ENCODE measurements around the gene ZSCAN22.
"Not testable (repeated sequence)": the region's sequence is repeated elsewhere in the genome, so short reads cannot be mapped to it uniquely, and the experiment has no call there.

The ZSCAN22 gene

DNA sequence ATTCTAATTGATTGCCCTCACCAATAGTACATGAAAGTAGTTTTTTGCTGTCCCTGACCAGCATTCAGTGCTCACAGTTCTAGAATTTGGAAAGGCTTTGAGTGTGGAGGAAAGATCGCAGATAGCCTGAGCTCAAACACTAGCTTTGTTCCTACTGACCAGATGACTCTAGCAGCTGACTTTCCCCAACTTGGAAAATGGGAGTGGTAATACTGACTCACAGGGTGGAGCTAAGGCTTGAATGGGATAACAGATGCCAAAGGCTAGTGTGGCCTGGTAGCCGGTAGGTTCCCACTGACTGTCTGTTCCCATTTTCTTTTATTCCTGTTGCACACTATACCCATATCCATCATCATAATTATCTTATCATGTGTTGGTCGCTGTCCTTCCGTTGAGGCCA lies 3.7 kb downstream of the ZSCAN22 start:
- in situ Hi-C loops (cut with MboI; ENCODE audit: low sequenced_read_pairs): no loop called here
- no peak overlapping the region for H3K4me3 ChIP-seq
- H3K9me3 ChIP-seq: no peaks in the 10 kb centered on the region
- DNase-seq (ENCODE audit: low spot score in 2 of 2): no peak
- H3K36me3 ChIP-seq (replicated peaks): no peaks in the 10 kb centered on the region; the same call in none of the 2 replicates
- H3K27me3 ChIP-seq (ENCODE audit: low read depth): no peaks in the 10 kb centered on the region
- peaks cover 12% of the 10 kb centered on the region for H3K4me1 ChIP-seq

- Histone ChIP-seq H3K36me3 (replicated peaks) (no peaks in the 10 kb centered on the region), H3K27me3 (ENCODE audit: low read depth) (no peaks in the 10 kb centered on the region), H3K4me1 (peaks cover 6% of the 10 kb centered on the region; the same call in 1 of the 2 replicates), H3K4me3 (no peak overlapping the region), H3K9me3 (no peaks in the 10 kb centered on the region)
- in situ Hi-C loops (cut with MboI; ENCODE audit: low sequenced_read_pairs): no loop called here
- DNase-seq (ENCODE audit: low spot score in 2 of 2): no peak
Measured at GRCh38 chr19:58332697-58333096, 5.9 kb downstream of the ZSCAN22 start.

- in situ Hi-C loops (cut with MboI; ENCODE audit: low sequenced_read_pairs): no loop called here
Measured at GRCh38 chr19:58334691-58335249, 8.0 kb downstream of the ZSCAN22 start.

DNA sequence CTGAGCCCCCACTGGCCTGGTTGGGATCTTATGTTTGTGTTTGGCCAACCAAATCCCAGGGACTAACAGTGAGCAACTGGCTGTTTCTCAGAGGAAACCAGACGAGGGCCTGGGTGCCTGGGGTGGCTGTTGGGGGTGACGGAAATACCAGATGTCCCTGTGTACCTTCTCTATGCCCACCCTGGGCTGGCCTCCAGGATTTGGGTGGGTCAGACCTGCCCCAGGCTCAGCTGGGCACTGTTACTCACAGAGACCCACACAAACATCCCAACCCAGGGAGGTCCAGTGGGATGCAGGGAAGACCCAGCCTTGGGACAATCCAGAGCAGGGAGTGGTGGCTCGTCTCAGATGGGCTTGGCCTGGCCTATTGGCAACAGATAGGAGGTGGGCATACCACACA lies 8.8 kb downstream of the ZSCAN22 start:
- in situ Hi-C loops (cut with MboI; ENCODE audit: low sequenced_read_pairs): no loop called here
- H3K27me3 ChIP-seq (ENCODE audit: low read depth): no peaks in the 10 kb centered on the region
- no peaks in the 10 kb centered on the region for H3K4me1 ChIP-seq
- no peak overlapping the region for H3K4me3 ChIP-seq
- no peaks in the 10 kb centered on the region for H3K9me3 ChIP-seq
- no peak for DNase-seq (ENCODE audit: low spot score in 2 of 2)
- peaks cover 12% of the 10 kb centered on the region for H3K36me3 ChIP-seq (replicated peaks)

More at GRCh38 chr19:58334691-58335249, 8.0 kb downstream of the ZSCAN22 start:
- Histone ChIP-seq H3K4me3 (no peak overlapping the region), H3K4me1 (no peaks in the 10 kb centered on the region), H3K36me3 (replicated peaks) (peaks cover 12% of the 10 kb centered on the region), H3K27me3 (ENCODE audit: low read depth) (no peaks in the 10 kb centered on the region), H3K9me3 (no peaks in the 10 kb centered on the region)
- no peak for DNase-seq (ENCODE audit: low spot score in 2 of 2)

DNA sequence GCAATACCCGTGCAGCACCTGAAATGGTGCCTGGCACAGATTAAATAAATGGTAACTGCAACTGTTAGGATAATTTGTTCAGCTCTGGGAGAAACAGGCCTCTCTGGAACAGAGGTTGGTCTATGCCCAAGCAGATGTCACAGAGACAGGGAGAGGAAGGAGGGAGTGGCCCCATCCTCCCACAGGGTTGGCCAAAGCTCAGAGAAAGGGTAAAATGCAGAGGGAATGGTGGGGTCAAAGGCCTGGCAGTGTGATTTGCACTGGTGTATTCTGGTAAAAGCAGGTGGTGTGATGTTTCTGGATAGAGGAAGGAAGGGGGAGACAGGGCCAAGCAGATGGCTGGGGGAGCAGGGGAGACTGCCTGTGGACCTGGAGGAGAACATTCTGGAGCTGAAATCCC lies 9.4 kb downstream of the ZSCAN22 start:
- H3K36me3 ChIP-seq (replicated peaks): peaks cover 12% of the 10 kb centered on the region
- H3K9me3 ChIP-seq: no peaks in the 10 kb centered on the region
- no peak for DNase-seq (ENCODE audit: low spot score in 2 of 2)
- no peaks in the 10 kb centered on the region for H3K4me1 ChIP-seq
- H3K4me3 ChIP-seq: no peak overlapping the region
- in situ Hi-C loops (cut with MboI; ENCODE audit: low sequenced_read_pairs): no loop called here
- no peaks in the 10 kb centered on the region for H3K27me3 ChIP-seq (ENCODE audit: low read depth)

- Histone ChIP-seq H3K36me3 (replicated peaks) (peaks cover 12% of the 10 kb centered on the region), H3K4me1 (no peaks in the 10 kb centered on the region)
- DNase-seq (ENCODE audit: low spot score in 2 of 2): no peak
Measured at GRCh38 chr19:58336820-58337219, 10.0 kb downstream of the ZSCAN22 start.

DNA sequence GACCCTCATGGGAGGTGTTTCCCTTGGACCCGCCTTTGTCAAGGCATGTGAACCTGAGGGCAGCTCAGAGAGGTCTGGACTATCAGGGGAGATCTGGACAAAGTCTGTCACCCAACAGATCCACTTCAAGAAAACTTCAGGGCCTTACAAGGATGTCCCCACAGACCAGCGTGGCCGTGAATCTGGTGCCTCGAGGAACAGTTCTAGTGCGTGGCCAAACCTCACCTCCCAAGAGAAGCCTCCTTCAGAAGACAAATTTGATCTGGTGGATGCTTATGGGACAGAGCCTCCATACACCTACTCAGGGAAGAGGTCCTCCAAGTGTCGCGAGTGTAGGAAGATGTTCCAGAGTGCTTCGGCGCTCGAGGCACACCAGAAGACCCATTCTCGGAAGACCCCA lies 11.5 kb downstream of the ZSCAN22 start:
- no peak for DNase-seq (ENCODE audit: low spot score in 2 of 2)
- Histone ChIP-seq H3K36me3 (replicated peaks) (peaks cover 12% of the 10 kb centered on the region), H3K27me3 (ENCODE audit: low read depth) (no peaks in the 10 kb centered on the region), H3K9me3 (no peaks in the 10 kb centered on the region), H3K4me3 (no peak overlapping the region), H3K4me1 (no peaks in the 10 kb centered on the region)
- in situ Hi-C loops (cut with MboI; ENCODE audit: low sequenced_read_pairs): no loop called here

More at GRCh38 chr19:58336820-58337219, 10.0 kb downstream of the ZSCAN22 start:
- Histone ChIP-seq H3K27me3 (ENCODE audit: low read depth) (no peaks in the 10 kb centered on the region), H3K4me3 (no peak overlapping the region), H3K9me3 (no peaks in the 10 kb centered on the region)
- in situ Hi-C loops (cut with MboI; ENCODE audit: low sequenced_read_pairs): no loop called here

DNA sequence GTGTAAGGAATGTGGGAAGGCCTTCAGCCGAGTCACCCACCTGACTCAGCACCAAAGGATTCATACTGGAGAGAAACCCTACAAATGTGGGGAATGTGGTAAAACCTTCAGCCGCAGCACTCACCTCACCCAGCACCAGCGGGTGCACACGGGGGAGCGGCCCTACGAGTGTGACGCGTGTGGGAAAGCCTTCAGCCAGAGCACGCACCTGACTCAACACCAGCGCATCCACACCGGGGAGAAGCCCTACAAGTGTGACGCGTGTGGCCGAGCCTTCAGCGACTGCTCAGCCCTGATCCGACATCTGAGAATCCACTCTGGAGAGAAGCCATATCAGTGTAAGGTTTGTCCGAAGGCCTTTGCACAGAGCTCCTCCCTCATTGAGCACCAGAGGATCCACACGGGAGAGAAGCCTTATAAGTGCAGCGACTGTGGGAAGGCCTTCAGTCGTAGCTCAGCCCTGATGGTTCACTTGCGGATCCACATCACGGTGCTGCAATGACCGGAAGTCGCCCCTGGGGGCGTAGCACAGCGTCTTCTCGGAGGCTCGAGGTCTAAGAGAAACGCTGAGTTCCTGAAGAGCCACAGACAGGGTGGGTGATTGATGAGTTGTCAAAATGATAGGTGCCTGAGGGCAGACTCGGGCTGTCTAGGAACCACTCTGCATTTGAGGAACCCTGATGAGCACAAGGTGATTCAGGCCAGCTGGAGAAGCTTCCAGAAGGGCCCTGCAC lies 12.2 kb downstream of the ZSCAN22 start:
- in situ Hi-C loops (cut with MboI; ENCODE audit: low sequenced_read_pairs): no loop called here
- no peaks in the 10 kb centered on the region for H3K9me3 ChIP-seq
- H3K27me3 ChIP-seq (ENCODE audit: low read depth): no peaks in the 10 kb centered on the region
- no peaks in the 10 kb centered on the region for H3K4me1 ChIP-seq
- peaks cover 12% of the 10 kb centered on the region for H3K36me3 ChIP-seq (replicated peaks)
- DNase-seq (ENCODE audit: low spot score in 2 of 2): no peak
- H3K4me3 ChIP-seq: no peak overlapping the region

DNA sequence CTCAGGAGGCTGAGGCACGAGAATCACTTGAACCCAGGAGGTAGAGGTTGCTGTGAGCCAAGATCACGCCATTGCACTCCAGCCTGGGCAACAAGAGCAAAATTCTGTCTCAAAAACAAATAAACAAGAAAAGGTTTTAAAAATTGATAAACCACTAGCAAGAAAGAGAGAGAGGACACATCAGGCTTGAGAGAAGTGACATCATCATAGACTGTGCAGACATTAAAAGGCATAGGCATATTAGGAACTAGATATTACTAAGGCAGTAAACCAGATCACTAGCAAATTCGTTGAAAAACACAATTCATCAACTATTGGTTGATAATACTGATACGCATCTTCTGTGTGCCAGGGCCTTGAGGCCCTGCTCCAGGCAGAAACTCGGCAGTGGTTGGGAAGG lies 18.8 kb downstream of the ZSCAN22 start:
- Histone ChIP-seq H3K4me1 (peaks cover 4% of the 10 kb centered on the region; the same call in 1 of the 2 replicates), H3K36me3 (replicated peaks) (no peaks in the 10 kb centered on the region; the same call in 1 of the 2 replicates), H3K9me3 (no peaks in the 10 kb centered on the region), H3K4me3 (no peak overlapping the region), H3K27me3 (ENCODE audit: low read depth) (no peaks in the 10 kb centered on the region)
- in situ Hi-C loops (cut with MboI; ENCODE audit: low sequenced_read_pairs): no loop called here
- DNase-seq (ENCODE audit: low spot score in 2 of 2): no peak

- Histone ChIP-seq H3K4me3 (peak overlapping the region; percentile 78), H3K4me1 (peaks cover 4% of the 10 kb centered on the region; the same call in 1 of the 2 replicates), H3K9me3 (no peaks in the 10 kb centered on the region), H3K36me3 (replicated peaks) (no peaks in the 10 kb centered on the region), H3K27me3 (ENCODE audit: low read depth) (no peaks in the 10 kb centered on the region)
- in situ Hi-C loops (cut with MboI; ENCODE audit: low sequenced_read_pairs): no loop called here
- peak; percentile 55 to 84 for DNase-seq (ENCODE audit: low spot score in 2 of 2)
Measured at GRCh38 chr19:58346961-58347929, 20.5 kb downstream of the ZSCAN22 start.

GRCh38 chr19:58348080-58348479 lies 21.3 kb downstream of the ZSCAN22 start:
- DNase-seq (ENCODE audit: low spot score in 2 of 2); H3K9me3 ChIP-seq; H3K36me3 ChIP-seq (replicated peaks); in situ Hi-C loops (cut with MboI; ENCODE audit: low sequenced_read_pairs); H3K27me3 ChIP-seq (ENCODE audit: low read depth); H3K4me1 ChIP-seq: not testable (repeated sequence)
- peak overlapping the region; percentile 78 for H3K4me3 ChIP-seq

DNA sequence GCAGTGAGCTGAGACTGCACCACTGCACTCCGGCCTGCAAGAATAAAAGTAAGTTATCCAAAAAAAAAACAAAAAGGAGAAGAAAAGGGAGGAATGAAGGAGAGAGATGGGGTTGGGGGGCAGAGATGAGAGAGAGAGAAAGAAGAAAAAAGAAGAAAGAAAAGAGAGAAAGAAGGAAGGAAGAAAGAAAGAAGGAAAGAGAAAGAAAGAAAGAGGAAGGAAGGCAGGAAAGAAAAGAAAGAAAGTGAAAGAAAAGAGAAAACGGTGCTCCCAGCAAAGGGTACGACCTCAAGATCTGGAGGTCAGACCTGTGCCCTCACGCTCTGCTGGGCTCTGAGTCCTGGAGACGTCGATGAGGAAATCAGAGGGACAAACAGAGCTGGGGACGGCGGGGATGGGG lies 22.8 kb downstream of the ZSCAN22 start:
- Histone ChIP-seq H3K27me3 (ENCODE audit: low read depth) (no peaks in the 10 kb centered on the region), H3K36me3 (replicated peaks) (no peaks in the 10 kb centered on the region), H3K4me3 (no peak overlapping the region), H3K9me3 (no peaks in the 10 kb centered on the region), H3K4me1 (peaks cover 4% of the 10 kb centered on the region; the same call in 1 of the 2 replicates)
- DNase-seq (ENCODE audit: low spot score in 2 of 2): no peak
- in situ Hi-C loops (cut with MboI; ENCODE audit: low sequenced_read_pairs): no loop called here

- Histone ChIP-seq H3K9me3 (no peaks in the 10 kb centered on the region), H3K36me3 (replicated peaks) (no peaks in the 10 kb centered on the region), H3K4me3 (no peak overlapping the region), H3K4me1 (peaks cover 4% of the 10 kb centered on the region; the same call in 1 of the 2 replicates), H3K27me3 (ENCODE audit: low read depth) (no peaks in the 10 kb centered on the region)
- DNase-seq (ENCODE audit: low spot score in 2 of 2): no peak
- in situ Hi-C loops (cut with MboI; ENCODE audit: low sequenced_read_pairs): no loop called here
Measured at GRCh38 chr19:58350001-58350861, 23.4 kb downstream of the ZSCAN22 start.
